GM23338 (cell line): ENCODE results near the gene MON2. TPM values are rescaled to one million over a fixed set of nuclear protein-coding genes. Genes with fewer than 3 reads are reported as not detected.

Experiments
- ATAC-seq: fragments of 200-7000 bp; cut with Tn5 transposase; 3 replicates; pipeline ENCODE4 v1.9.1; 2020
- DNase-seq: peaks from one replicate; pipeline ENCODE4 v3.0.0-alpha.2; 2015; ENCODE audit warnings: low spot score
- H2AFZ ChIP-seq: fragments of 200-600 bp; sonication (generic); 2 replicates; pipeline ENCODE4 v1.8.0; 2016; ENCODE audit warnings: antibody characterized with exemption, mild to moderate bottlenecking, moderate library complexity
- H3F3A ChIP-seq: fragments of 200-600 bp; sonication (generic); replicated peaks from 2 replicates; pipeline ENCODE4 v1.8.0; 2017; ENCODE audit warnings: antibody characterized with exemption, mixed run types, low read depth
- H3K27ac ChIP-seq: fragments of 200-600 bp; sonication (generic); 2 replicates; pipeline ENCODE4 v1.6.1; 2016; ENCODE audit warnings: low read depth
- H3K27me3 ChIP-seq: fragments of 200-600 bp; sonication (generic); 2 replicates; pipeline ENCODE4 v1.8.0; 2016; ENCODE audit warnings: mild to moderate bottlenecking, mixed run types, moderate library complexity; ENCODE audit not compliant: insufficient read depth
- H3K36me3 ChIP-seq: fragments of 200-600 bp; sonication (generic); 2 replicates; pipeline ENCODE4 v1.8.0; 2016; ENCODE audit warnings: mild to moderate bottlenecking; ENCODE audit not compliant: insufficient read depth
- H3K4me1 ChIP-seq: fragments of 200-600 bp; sonication (generic); 2 replicates; pipeline ENCODE4 v1.8.0; 2016; ENCODE audit warnings: mild to moderate bottlenecking, moderate library complexity; ENCODE audit not compliant: insufficient read depth
- H3K4me2 ChIP-seq: fragments of 200-600 bp; sonication (generic); 2 replicates; pipeline ENCODE4 v1.7.1; 2017; ENCODE audit warnings: mixed run types
- H3K4me3 ChIP-seq: fragments of 200-600 bp; sonication (generic); 2 replicates; pipeline ENCODE4 v1.6.1; 2016; ENCODE audit warnings: mixed run types
- H3K79me2 ChIP-seq: fragments of 200-600 bp; sonication (generic); replicated peaks from 2 replicates; pipeline ENCODE4 v1.8.0; 2017; ENCODE audit warnings: mild to moderate bottlenecking; ENCODE audit not compliant: insufficient read depth
- H3K9me2 ChIP-seq: fragments of 200-600 bp; sonication (generic); 2 replicates; pipeline ENCODE4 v1.8.0; 2017; ENCODE audit not compliant: insufficient read depth
- H4K20me1 ChIP-seq: fragments of 200-600 bp; sonication (generic); replicated peaks from 2 replicates; pipeline ENCODE4 v1.8.0; 2017; ENCODE audit warnings: mild to moderate bottlenecking; ENCODE audit not compliant: insufficient read depth
- H3K27ac Mint-ChIP-seq: 2 replicates; pipeline ENCODE4 v1.8.0; 2020; ENCODE audit warnings: inconsistent platforms, mild to moderate bottlenecking, moderate library complexity, mixed read lengths
- H3K27me3 Mint-ChIP-seq: 3 replicates; pipeline ENCODE4 v1.8.0; 2022; ENCODE audit warnings: low read depth, mild to moderate bottlenecking, moderate library complexity, mixed read lengths, inconsistent platforms; ENCODE audit not compliant: insufficient read depth, poor library complexity
- H3K36me3 Mint-ChIP-seq: 3 replicates; pipeline ENCODE4 v1.8.0; 2021; ENCODE audit warnings: low read depth, mild to moderate bottlenecking, inconsistent platforms, moderate library complexity, mixed read lengths
- H3K4me1 Mint-ChIP-seq: 3 replicates; pipeline ENCODE4 v1.8.0; 2020; ENCODE audit warnings: mild to moderate bottlenecking, inconsistent platforms, mixed read lengths
- H3K4me3 Mint-ChIP-seq: 3 replicates; pipeline ENCODE4 v1.8.0; 2021; ENCODE audit warnings: moderate library complexity, mild to moderate bottlenecking, inconsistent platforms, mixed read lengths
- H3K9me3 Mint-ChIP-seq: 3 replicates; pipeline ENCODE4 v1.8.0; 2020; ENCODE audit warnings: moderate library complexity, mild to moderate bottlenecking, inconsistent platforms, mixed read lengths
- CREB1 ChIP-seq: fragments of 250-450 bp; sonication (Bioruptor Pico); IDR thresholded peaks from 2 replicates; pipeline ENCODE4 v1.5.0; 2020; ENCODE audit warnings: low read depth, mild to moderate bottlenecking, moderate library complexity
- CTCF ChIP-seq, 2 experiments: fragments of 200-600 bp in 1 of 2; sonication (generic) in 1 of 2; conservative IDR thresholded peaks; 2 replicates each; pipeline versions ENCODE4 v1.5.1 to v1.6.1; 2016 to 2017; ENCODE audit warnings: antibody characterized with exemption in 2 of 2, low read depth in 2 of 2, mild to moderate bottlenecking in 2 of 2, moderate library complexity in 1 of 2
- ETS1 ChIP-seq: IDR thresholded peaks from 2 replicates; pipeline ENCODE4 v1.6.1; 2016; ENCODE audit warnings: antibody characterized with exemption
- EZH2 ChIP-seq: fragments of 200-600 bp; sonication (generic); IDR thresholded peaks from one replicate; pipeline ENCODE4 v1.8.0; 2017; ENCODE audit warnings: antibody characterized with exemption, mild to moderate bottlenecking, low read depth; ENCODE audit not compliant: unreplicated experiment
- EZH2phosphoT487 ChIP-seq: fragments of 200-600 bp; sonication (generic); IDR thresholded peaks from one replicate; pipeline ENCODE4 v1.8.1; 2018; ENCODE audit warnings: antibody characterized with exemption; ENCODE audit not compliant: unreplicated experiment
- JUNB ChIP-seq: IDR thresholded peaks from one replicate; pipeline ENCODE4 v1.6.1; 2016; ENCODE audit warnings: antibody characterized with exemption; ENCODE audit not compliant: unreplicated experiment
- NANOG ChIP-seq: IDR thresholded peaks from 2 replicates; pipeline ENCODE4 v1.6.1; 2016; ENCODE audit warnings: antibody characterized with exemption, borderline replicate concordance
- POLR2AphosphoS5 ChIP-seq: IDR thresholded peaks from 2 replicates; pipeline ENCODE4 v1.6.1; 2016; ENCODE audit warnings: antibody characterized with exemption, low read depth
- REST ChIP-seq: IDR thresholded peaks from one replicate; pipeline ENCODE4 v1.6.1; 2018; ENCODE audit warnings: antibody characterized with exemption; ENCODE audit not compliant: unreplicated experiment
- ZNF114 ChIP-seq: fragments of 250-450 bp; sonication (Bioruptor Pico); IDR thresholded peaks from 2 replicates; pipeline ENCODE4 v1.5.0; 2020; ENCODE audit warnings: mild to moderate bottlenecking, moderate library complexity
- ZNF331 ChIP-seq: fragments of 250-450 bp; sonication (Bioruptor Pico); IDR thresholded peaks from 2 replicates; pipeline ENCODE4 v1.5.0; 2020; ENCODE audit warnings: low read depth, mild to moderate bottlenecking, moderate library complexity
- ZNF462 ChIP-seq: fragments of 250-450 bp; sonication (Bioruptor Pico); IDR thresholded peaks from 2 replicates; pipeline ENCODE4 v1.5.0; 2020; ENCODE audit warnings: mild to moderate bottlenecking, moderate library complexity
- polyA plus RNA-seq: library from polyadenylated mRNA; unstranded; fragments of >200 nt; fragmentation: Nextera tagmentation; extraction: Ambion mirVana; gene quantifications from 2 replicates; pipeline ENCODE4 v1.2.1, GENCODE V29; 2016
- total RNA-seq: library from RNA; depleted of rRNA; stranded (reverse); fragments of >200 nt; shearing (Covaris generic); gene quantifications from 2 replicates; pipeline ENCODE4 v1.2.3, GENCODE V29; 2014

Gene MON2
- total and polyA plus RNA-seq, 2 experiments from 2014 or later: 11.0 to 27.3 TPM

GRCh38 chr12:62618930-62619329 lies 152.3 kb downstream of the MON2 start:
- Histone ChIP-seq H3F3A (no peaks in the 10 kb centered on the region), H3K4me2 (no peak overlapping the region), H3K36me3 (no peaks in the 10 kb centered on the region), H2AFZ (no peak overlapping the region), H4K20me1 (no peaks in the 10 kb centered on the region), H3K4me1 (peaks cover 32% of the 10 kb centered on the region), H3K27me3 (no peaks in the 10 kb centered on the region), H3K4me3 (no peak overlapping the region), H3K27ac (no peak overlapping the region), H3K9me2 (peaks cover 13% of the 10 kb centered on the region), H3K79me2 (no peaks in the 10 kb centered on the region)
- no peak overlapping the region for H3K4me3 Mint-ChIP-seq
- H3K4me1 Mint-ChIP-seq: peaks cover 34% of the 10 kb centered on the region
- no peaks in the 10 kb centered on the region; the same call in 2 of the 3 replicates for H3K36me3 Mint-ChIP-seq
- no peaks in the 10 kb centered on the region; the same call in 2 of the 3 replicates for H3K9me3 Mint-ChIP-seq
- peaks cover 2% of the 10 kb centered on the region for H3K27me3 Mint-ChIP-seq
- DNase-seq: no peak
- no peak overlapping the region for H3K27ac Mint-ChIP-seq
- no peak for ATAC-seq
- no peak for TF ChIP-seq EZH2phosphoT487
- TF ChIP-seq CREB1 (CRISPR knock-in tag): no peak
- TF ChIP-seq ETS1: no peak
- TF ChIP-seq ZNF114: no peak
- no peak for TF ChIP-seq ZNF331
- no peak for TF ChIP-seq NANOG
- no peak for TF ChIP-seq EZH2
- no peak for TF ChIP-seq REST
- no peak for TF ChIP-seq ZNF462 (CRISPR knock-in tag)
- no peak for TF ChIP-seq POLR2AphosphoS5
- TF ChIP-seq CTCF (conservative IDR thresholded peaks at IDR 0.05; ENCODE audit: low read depth in 2 of 2): no peak
- TF ChIP-seq JUNB: no peak
